ENCODE measurements around the gene VWF.

The VWF gene

DNA sequence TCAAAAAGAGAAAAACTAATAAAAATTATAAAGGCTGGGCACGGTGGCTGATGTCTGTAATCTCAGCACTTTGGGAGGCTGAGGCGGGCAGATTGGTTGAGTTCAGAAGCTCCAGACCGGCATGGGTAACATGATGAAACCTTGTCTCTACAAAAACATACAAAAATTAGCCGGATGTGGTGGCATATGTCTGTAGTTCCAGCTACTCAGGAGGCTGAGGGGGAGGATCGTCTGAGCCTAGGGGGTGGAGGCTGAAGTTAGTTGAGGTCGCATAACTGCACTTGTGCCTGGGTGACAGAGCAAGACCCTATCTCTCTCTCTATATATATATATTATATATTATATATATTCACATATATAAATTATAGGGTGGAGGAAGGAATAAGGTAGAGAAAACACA, 146.9 kb downstream of the VWF start:
- Histone ChIP-seq H3K27me3 (ENCODE audit: control insufficient read depth, insufficient read depth, low read length) (no peaks in the 10 kb centered on the region), H3K36me3 (ENCODE audit: control insufficient read depth, insufficient read depth, low read length) (no peaks in the 10 kb centered on the region), H3K4me3 (ENCODE audit: low read depth, low read length) (no peak overlapping the region), H3K9me3 (ENCODE audit: control insufficient read depth, insufficient read depth, low read depth, low read length) (0 out of 2 replicates have a peak, but pooled peaks cover 3% of the 10 kb centered on the region), H3K9ac (ENCODE audit: low read length) (no peak overlapping the region), H3K4me1 (ENCODE audit: control insufficient read depth, insufficient read depth, low read length) (no peaks in the 10 kb centered on the region), H3K27ac (ENCODE audit: low read depth, low read length) (no peak overlapping the region)

DNA sequence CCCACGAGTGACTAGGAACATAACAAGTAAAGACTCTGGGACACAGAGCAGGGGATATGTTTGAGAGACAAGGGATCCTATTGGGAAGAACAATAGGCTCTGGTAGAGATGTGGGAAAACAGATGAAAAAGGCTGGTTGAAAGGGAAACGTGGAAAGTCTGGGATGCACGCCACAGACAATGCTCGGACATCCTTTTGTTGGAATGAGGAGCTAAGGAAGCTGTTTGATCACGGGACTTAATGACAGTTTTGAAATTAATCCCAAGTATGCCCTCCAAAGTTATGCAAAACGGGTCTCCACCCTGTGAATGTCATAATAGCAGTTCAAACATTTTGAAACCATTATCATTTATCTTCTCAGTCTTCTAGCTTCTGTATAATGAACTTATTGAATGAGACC, 147.8 kb downstream of the VWF start:
- no peak overlapping the region for H3K4me3 ChIP-seq (ENCODE audit: low read depth, low read length)
- no peak overlapping the region for H3K27ac ChIP-seq (ENCODE audit: low read depth, low read length)
- H3K36me3 ChIP-seq (ENCODE audit: control insufficient read depth, insufficient read depth, low read length), result no peaks in the 10 kb centered on the region
- no peaks in the 10 kb centered on the region for H3K4me1 ChIP-seq (ENCODE audit: control insufficient read depth, insufficient read depth, low read length)
- 0 out of 2 replicates have a peak, but pooled peaks cover 3% of the 10 kb centered on the region for H3K9me3 ChIP-seq (ENCODE audit: control insufficient read depth, insufficient read depth, low read depth, low read length)
- H3K27me3 ChIP-seq (ENCODE audit: control insufficient read depth, insufficient read depth, low read length), result 0 out of 2 replicates have a peak, but pooled peaks cover 3% of the 10 kb centered on the region
- H3K9ac ChIP-seq (ENCODE audit: low read length), result no peak overlapping the region

DNA sequence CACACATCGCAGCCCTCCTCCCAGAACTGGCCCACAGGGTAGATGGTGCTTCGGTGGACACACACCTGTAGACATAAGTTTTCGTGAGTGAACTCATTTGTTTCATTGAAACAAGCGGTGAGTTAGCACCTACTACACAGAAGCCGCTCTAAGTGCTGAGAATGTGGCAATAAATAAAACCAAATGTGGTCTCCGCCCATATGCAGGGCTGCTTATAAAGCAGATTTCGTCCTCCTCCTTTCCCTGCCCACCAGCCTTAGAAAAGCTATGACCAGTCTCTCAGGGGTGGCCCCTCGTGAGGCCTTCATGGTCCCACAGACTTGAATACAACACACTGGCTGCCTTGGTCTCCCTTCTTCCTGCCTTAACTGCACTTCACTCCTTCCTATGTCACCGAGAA, 148.3 kb downstream of the VWF start:
- H3K9ac ChIP-seq (ENCODE audit: low read length), result no peak overlapping the region
- no peaks in the 10 kb centered on the region for H3K36me3 ChIP-seq (ENCODE audit: control insufficient read depth, insufficient read depth, low read length)
- no peak overlapping the region for H3K4me3 ChIP-seq (ENCODE audit: low read depth, low read length)
- H3K27me3 ChIP-seq (ENCODE audit: control insufficient read depth, insufficient read depth, low read length), result peaks cover 3% of the 10 kb centered on the region; the same call in 1 of the 2 replicates
- no peak overlapping the region for H3K27ac ChIP-seq (ENCODE audit: low read depth, low read length)
- no peaks in the 10 kb centered on the region for H3K4me1 ChIP-seq (ENCODE audit: control insufficient read depth, insufficient read depth, low read length)
- 0 out of 2 replicates have a peak, but pooled peaks cover 3% of the 10 kb centered on the region for H3K9me3 ChIP-seq (ENCODE audit: control insufficient read depth, insufficient read depth, low read depth, low read length)

DNA sequence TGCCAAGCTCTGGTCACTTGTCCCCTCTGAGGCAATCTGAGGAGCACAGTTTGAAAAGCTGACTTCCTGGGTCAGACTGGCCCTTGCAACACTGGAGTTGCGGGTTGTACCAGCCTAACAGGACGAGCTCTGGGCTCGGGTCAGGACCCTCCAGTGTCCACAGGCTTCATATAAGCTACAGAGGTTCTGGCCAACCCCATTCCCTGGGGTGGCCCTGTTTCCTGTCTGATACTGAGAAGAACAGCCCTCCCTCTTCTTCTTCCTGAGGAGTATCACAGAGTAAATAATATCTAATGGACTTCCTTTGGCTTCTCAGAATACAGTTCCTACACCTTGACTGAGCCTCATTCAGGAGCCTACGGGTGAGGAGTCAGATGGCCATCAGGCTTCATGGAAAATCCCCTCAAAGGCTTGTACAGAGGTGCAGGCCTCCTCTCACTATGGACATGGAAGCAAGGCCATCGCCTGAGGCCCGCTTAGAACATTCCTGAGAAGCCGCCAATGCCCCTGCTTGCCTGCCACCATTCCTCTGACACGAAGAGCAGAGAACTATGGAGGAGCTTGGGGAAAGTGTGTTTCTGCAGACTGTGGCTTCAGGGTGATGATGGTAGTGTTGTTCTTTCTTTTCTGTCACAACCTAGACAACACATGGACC, 150.9 kb downstream of the VWF start:
- H3K9ac ChIP-seq (ENCODE audit: low read length), result no peak overlapping the region
- peaks cover 3% of the 10 kb centered on the region; the same call in 1 of the 2 replicates for H3K27me3 ChIP-seq (ENCODE audit: control insufficient read depth, insufficient read depth, low read length)

DNA sequence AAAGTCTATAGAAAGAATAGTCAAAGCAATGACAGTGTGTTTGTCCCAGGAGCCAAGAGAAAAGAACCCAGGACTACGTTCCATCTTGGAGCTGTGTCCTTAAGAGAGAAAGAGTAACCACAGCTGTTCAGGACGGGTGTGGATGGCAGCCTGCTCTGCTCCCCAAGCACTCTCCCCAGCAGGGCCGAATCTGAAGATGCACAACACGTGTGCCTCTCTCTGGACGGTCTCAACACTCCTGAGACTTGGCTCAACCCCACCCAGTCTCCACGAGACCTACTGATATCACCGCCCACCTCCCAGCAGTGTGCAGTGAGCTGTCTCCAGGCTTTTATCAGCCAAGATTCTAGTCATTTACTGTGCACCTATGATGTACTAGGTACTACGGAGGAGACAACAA, 152.1 kb downstream of the VWF start:
- H3K4me3 ChIP-seq (ENCODE audit: low read depth, low read length), result no peak overlapping the region
- no peaks in the 10 kb centered on the region for H3K36me3 ChIP-seq (ENCODE audit: control insufficient read depth, insufficient read depth, low read length)
- H3K27ac ChIP-seq (ENCODE audit: low read depth, low read length), result no peak overlapping the region
- H3K27me3 ChIP-seq (ENCODE audit: control insufficient read depth, insufficient read depth, low read length), result peaks cover 3% of the 10 kb centered on the region; the same call in 1 of the 2 replicates
- H3K4me1 ChIP-seq (ENCODE audit: control insufficient read depth, insufficient read depth, low read length), result peaks cover 11% of the 10 kb centered on the region; the same call in 1 of the 2 replicates
- no peak overlapping the region for H3K9ac ChIP-seq (ENCODE audit: low read length)
- H3K9me3 ChIP-seq (ENCODE audit: control insufficient read depth, insufficient read depth, low read depth, low read length), result no peaks in the 10 kb centered on the region

More for the DNA sequence above, 150.9 kb downstream of the VWF start:
- Histone ChIP-seq H3K27ac (ENCODE audit: low read depth, low read length) (no peak overlapping the region), H3K36me3 (ENCODE audit: control insufficient read depth, insufficient read depth, low read length) (no peaks in the 10 kb centered on the region), H3K4me3 (ENCODE audit: low read depth, low read length) (no peak overlapping the region), H3K9me3 (ENCODE audit: control insufficient read depth, insufficient read depth, low read depth, low read length) (no peaks in the 10 kb centered on the region), H3K4me1 (ENCODE audit: control insufficient read depth, insufficient read depth, low read length) (peaks cover 11% of the 10 kb centered on the region; the same call in 1 of the 2 replicates)

DNA sequence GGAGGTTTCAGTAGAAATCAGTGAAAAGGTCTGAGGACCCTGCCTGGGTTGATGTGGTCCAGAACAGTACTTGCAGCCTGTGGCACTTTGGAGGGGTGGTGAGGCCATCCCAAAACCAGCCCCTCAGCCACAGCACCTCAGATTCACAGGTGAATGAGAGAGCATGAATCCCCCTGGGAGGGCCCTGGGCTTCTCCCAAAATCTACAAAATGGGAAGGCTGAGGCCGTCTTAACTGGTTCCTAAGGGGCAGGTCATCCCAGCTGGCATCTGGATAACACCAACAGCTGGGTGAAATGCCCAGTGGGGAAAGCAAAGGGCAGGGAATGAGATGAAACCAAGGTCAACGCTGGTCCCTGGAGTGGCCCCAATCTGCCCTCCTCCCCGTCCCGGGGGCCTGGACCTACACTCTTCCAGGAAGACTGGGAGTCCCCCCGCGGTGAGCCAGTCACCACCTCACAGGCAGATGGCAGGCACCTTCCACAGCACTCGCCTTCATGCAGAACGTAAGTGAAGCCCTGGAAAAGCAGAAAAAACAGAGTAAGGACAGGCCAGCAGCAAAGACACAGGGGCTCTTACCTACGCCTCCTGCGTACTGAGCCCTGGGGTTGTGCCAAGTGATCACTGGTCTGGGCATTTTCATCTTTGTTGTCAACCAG, 153.1 kb downstream of the VWF start:
- Histone ChIP-seq H3K9ac (ENCODE audit: low read length) (no peak overlapping the region), H3K27ac (ENCODE audit: low read depth, low read length) (no peak overlapping the region), H3K36me3 (ENCODE audit: control insufficient read depth, insufficient read depth, low read length) (no peaks in the 10 kb centered on the region), H3K9me3 (ENCODE audit: control insufficient read depth, insufficient read depth, low read depth, low read length) (no peaks in the 10 kb centered on the region), H3K4me1 (ENCODE audit: control insufficient read depth, insufficient read depth, low read length) (peaks cover 11% of the 10 kb centered on the region; the same call in 1 of the 2 replicates), H3K27me3 (ENCODE audit: control insufficient read depth, insufficient read depth, low read length) (peaks cover 3% of the 10 kb centered on the region; the same call in 1 of the 2 replicates), H3K4me3 (ENCODE audit: low read depth, low read length) (no peak overlapping the region)

DNA sequence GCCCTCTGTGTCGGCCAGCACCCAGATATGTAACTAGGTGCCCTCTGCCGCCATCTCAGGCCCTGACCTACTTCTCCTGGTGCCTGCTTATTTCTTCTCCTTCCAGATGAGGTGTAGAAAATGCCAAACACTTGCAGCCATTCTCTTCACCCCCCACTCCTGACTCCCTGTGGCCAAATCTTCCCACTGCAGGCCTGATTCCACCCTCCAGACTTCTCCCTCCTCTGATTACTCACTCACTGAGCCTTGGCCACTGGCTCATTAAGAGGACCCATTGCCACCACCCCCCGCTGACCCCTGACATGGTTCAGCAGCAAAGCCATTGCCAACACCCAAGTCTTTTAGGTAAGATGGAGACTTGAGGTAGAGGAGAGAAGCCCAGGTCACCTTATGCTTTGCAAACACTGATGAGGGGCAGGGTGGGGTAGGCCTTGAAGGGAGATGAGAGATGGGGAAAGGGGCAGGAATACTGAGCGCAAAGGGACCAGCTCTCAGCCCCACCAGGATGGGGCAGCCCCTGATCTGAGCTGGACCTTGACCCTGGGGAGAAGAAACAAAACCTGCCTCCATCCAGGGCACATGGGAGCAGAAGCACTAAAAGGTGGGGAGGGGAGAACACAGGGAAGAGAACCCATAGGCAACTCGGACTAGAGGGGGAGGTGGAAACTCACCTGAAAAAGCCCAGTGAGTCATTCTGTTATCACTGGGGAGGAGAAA, 154.3 kb downstream of the VWF start:
- Histone ChIP-seq H3K9me3 (ENCODE audit: control insufficient read depth, insufficient read depth, low read depth, low read length) (no peaks in the 10 kb centered on the region), H3K9ac (ENCODE audit: low read length) (no peak overlapping the region), H3K36me3 (ENCODE audit: control insufficient read depth, insufficient read depth, low read length) (no peaks in the 10 kb centered on the region), H3K27ac (ENCODE audit: low read depth, low read length) (no peak overlapping the region), H3K4me1 (ENCODE audit: control insufficient read depth, insufficient read depth, low read length) (peaks cover 18% of the 10 kb centered on the region), H3K27me3 (ENCODE audit: control insufficient read depth, insufficient read depth, low read length) (peaks cover 3% of the 10 kb centered on the region), H3K4me3 (ENCODE audit: low read depth, low read length) (no peak overlapping the region)

DNA sequence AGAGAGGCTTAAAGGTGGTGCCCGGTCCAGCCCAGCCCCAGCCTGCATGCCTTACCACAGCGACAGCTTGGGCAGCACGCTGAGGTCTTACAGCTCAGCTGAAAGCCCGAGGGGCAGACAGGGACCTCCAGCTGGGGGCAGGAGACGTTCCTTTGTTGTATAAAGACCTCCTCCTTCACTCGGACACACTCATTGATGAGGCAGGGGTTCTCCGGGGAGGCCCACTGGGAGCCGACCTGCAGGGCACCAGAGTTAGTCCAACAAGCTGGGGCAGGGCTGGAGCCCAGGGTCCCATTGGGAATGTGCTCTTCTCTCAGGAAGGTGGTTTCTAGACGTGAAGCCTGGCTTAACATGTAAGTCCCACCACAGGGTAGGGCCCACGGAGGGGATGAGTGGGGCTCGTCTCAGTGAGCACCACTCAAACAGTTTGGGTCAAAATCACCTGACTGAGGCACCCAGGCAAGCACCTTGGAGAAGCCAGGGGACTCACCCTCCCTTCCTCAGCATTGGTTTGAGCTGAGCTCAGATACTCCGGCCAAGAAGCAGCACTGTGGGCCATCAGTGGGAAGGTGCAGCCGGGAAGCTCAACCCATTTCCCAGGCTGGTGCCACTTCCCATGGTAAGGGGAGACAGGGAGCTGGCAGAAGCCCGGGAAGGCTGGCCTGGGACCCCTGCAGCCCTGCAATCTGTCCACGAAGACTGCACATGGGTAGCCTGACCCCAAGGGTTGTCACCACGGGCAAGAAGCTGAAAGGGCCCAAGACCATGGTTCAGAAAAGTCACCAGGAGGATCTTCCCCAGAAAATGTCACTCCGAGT, 155.1 kb downstream of the VWF start:
- Histone ChIP-seq H3K4me3 (ENCODE audit: low read depth, low read length) (no peak overlapping the region), H3K36me3 (ENCODE audit: control insufficient read depth, insufficient read depth, low read length) (no peaks in the 10 kb centered on the region), H3K9me3 (ENCODE audit: control insufficient read depth, insufficient read depth, low read depth, low read length) (no peaks in the 10 kb centered on the region), H3K27me3 (ENCODE audit: control insufficient read depth, insufficient read depth, low read length) (peaks cover 3% of the 10 kb centered on the region), H3K4me1 (ENCODE audit: control insufficient read depth, insufficient read depth, low read length) (peaks cover 25% of the 10 kb centered on the region), H3K27ac (ENCODE audit: low read depth, low read length) (no peak overlapping the region), H3K9ac (ENCODE audit: low read length) (no peak overlapping the region)

DNA sequence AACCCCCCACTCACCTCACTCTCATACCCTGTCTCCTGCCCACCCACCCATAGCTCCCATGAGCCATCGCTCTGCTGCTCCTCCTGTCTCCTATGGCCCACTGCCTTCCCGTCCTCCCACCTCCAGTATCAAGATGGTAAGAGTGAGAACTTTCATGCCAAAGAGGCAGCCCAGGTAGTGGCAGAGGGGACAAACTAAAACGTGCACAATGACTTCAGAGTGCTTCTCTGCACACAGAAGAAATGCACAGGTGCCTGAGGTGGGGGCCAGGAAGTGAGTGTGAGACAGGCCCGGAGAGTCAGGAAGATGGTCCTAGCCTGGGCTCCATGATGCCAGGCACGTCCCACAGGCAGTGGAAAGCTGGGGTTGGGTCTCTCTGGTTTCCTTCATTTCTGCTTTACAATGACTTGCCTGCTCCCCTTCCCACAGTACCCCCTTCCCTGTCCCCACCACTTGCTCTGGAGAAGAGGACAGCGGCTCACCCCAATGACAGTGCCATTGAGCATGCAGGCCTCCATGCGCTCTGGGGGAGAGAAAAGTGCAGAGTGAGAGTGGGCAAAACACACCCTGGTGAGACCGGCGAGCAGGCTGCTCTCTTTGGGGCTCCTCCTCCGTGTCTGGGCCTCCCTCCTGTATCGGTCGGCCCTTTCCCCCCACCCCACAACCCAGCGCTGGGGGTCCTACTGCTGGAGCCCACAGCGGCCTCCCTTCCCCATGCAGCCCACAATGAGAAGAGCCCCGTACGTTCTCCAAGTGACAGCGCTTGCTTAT, 156.6 kb downstream of the VWF start:
- Histone ChIP-seq H3K9ac (ENCODE audit: low read length) (no peak overlapping the region), H3K9me3 (ENCODE audit: control insufficient read depth, insufficient read depth, low read depth, low read length) (no peaks in the 10 kb centered on the region), H3K36me3 (ENCODE audit: control insufficient read depth, insufficient read depth, low read length) (no peaks in the 10 kb centered on the region), H3K4me3 (ENCODE audit: low read depth, low read length) (no peak overlapping the region), H3K4me1 (ENCODE audit: control insufficient read depth, insufficient read depth, low read length) (peaks cover 29% of the 10 kb centered on the region), H3K27me3 (ENCODE audit: control insufficient read depth, insufficient read depth, low read length) (peaks cover 3% of the 10 kb centered on the region), H3K27ac (ENCODE audit: low read depth, low read length) (no peak overlapping the region)

DNA sequence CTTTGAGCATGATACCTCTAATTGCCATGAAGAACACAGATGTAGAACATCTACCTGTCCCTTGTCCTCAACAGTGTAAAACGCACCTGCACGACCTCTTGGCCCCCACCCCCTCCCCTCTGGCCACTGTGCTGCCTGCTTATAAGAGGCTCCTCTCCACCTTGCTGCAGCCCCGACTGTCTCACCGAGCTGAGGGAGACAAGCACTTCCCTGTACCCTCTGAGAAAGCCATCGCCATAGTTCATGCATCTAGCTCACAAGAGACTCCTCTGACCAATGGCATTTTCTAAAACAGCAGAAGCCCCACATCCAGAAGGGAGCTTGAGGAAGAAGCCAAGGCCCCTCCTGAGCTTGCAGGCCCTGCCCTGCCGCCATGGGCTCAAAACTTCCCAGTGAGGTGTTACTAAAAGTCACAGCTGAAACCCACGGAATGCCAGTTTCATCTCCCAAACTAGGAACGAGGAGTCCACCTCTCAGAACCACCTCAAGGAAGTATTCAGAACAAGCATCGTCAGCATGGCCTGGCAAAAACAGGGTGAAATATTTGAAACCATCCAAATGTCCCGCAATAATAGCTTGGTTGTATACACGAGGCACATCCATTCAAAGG, 157.9 kb downstream of the VWF start:
- no peak overlapping the region for H3K9ac ChIP-seq (ENCODE audit: low read length)
- no peak overlapping the region for H3K4me3 ChIP-seq (ENCODE audit: low read depth, low read length)
- no peaks in the 10 kb centered on the region for H3K9me3 ChIP-seq (ENCODE audit: control insufficient read depth, insufficient read depth, low read depth, low read length)
- H3K4me1 ChIP-seq (ENCODE audit: control insufficient read depth, insufficient read depth, low read length), result peaks cover 29% of the 10 kb centered on the region
- no peaks in the 10 kb centered on the region; the same call in none of the 2 replicates for H3K27me3 ChIP-seq (ENCODE audit: control insufficient read depth, insufficient read depth, low read length)
- H3K27ac ChIP-seq (ENCODE audit: low read depth, low read length), result no peak overlapping the region
- no peaks in the 10 kb centered on the region for H3K36me3 ChIP-seq (ENCODE audit: control insufficient read depth, insufficient read depth, low read length)
